Mesendoderm (in vitro differentiated cells): Measurements from ENCODE around the gene PHKG2.

Source experiments
- DNase-seq: peaks from one replicate; pipeline ENCODE4 v3.0.0; 2013
- H2AK5ac ChIP-seq: 2 replicates; pipeline ENCODE4 v1.6.1; 2013; ENCODE audit warnings: low read length, inconsistent platforms
- H2BK120ac ChIP-seq: 2 replicates; pipeline ENCODE4 v1.6.1; 2013; ENCODE audit warnings: low read depth, mild to moderate bottlenecking, low read length, moderate library complexity, mixed read lengths
- H2BK15ac ChIP-seq: replicated peaks from 2 replicates; pipeline ENCODE4 v1.6.1; 2013; ENCODE audit warnings: low read depth, mild to moderate bottlenecking, moderate library complexity
- H2BK5ac ChIP-seq: 2 replicates; pipeline ENCODE4 v1.6.1; 2013; ENCODE audit warnings: low read length, inconsistent platforms
- H3K18ac ChIP-seq: 2 replicates; pipeline ENCODE4 v1.6.1; 2013; ENCODE audit warnings: mild to moderate bottlenecking, low read length, mixed read lengths
- H3K23ac ChIP-seq: one replicate; pipeline ENCODE4 v1.6.1; 2013; ENCODE audit warnings: low read length
- H3K27ac ChIP-seq: 2 replicates; pipeline ENCODE4 v1.5.1; 2013; ENCODE audit warnings: low read depth, mild to moderate bottlenecking, inconsistent platforms, low read length, moderate library complexity
- H3K27me3 ChIP-seq: 2 replicates; pipeline ENCODE4 v1.6.1; 2013; ENCODE audit warnings: low read length, control low read depth, mild to moderate bottlenecking, inconsistent platforms; ENCODE audit not compliant: insufficient read depth, poor library complexity
- H3K36me3 ChIP-seq: 2 replicates; pipeline ENCODE4 v1.6.1; 2013; ENCODE audit warnings: low read length, inconsistent platforms; ENCODE audit not compliant: control insufficient read depth, insufficient read depth
- H3K4ac ChIP-seq: one replicate; pipeline ENCODE4 v1.6.1; 2013; ENCODE audit warnings: low read depth, mild to moderate bottlenecking, low read length, moderate library complexity
- H3K4me1 ChIP-seq: 2 replicates; pipeline ENCODE4 v1.6.1; 2013; ENCODE audit warnings: low read depth, low read length, inconsistent platforms; ENCODE audit not compliant: control insufficient read depth
- H3K4me2 ChIP-seq: 2 replicates; pipeline ENCODE4 v1.6.1; 2013; ENCODE audit warnings: low read length
- H3K4me3 ChIP-seq: 2 replicates; pipeline ENCODE4 v1.5.1; 2013; ENCODE audit warnings: mild to moderate bottlenecking, low read length
- H3K56ac ChIP-seq: one replicate; pipeline ENCODE4 v1.6.1; 2013; ENCODE audit warnings: low read length
- H3K79me1 ChIP-seq: 2 replicates; pipeline ENCODE4 v1.6.1; 2013; ENCODE audit warnings: low read length, inconsistent platforms
- H3K79me2 ChIP-seq: 2 replicates; pipeline ENCODE4 v1.6.1; 2013; ENCODE audit warnings: mild to moderate bottlenecking, low read length; ENCODE audit not compliant: control insufficient read depth, insufficient read depth
- H3K9ac ChIP-seq: 2 replicates; pipeline ENCODE4 v1.6.1; 2013; ENCODE audit warnings: low read length, inconsistent platforms
- H4K5ac ChIP-seq: one replicate; pipeline ENCODE4 v1.6.1; 2013; ENCODE audit warnings: low read length
- H4K8ac ChIP-seq: one replicate; pipeline ENCODE4 v1.6.1; 2013; ENCODE audit warnings: low read depth, mild to moderate bottlenecking, control low read depth, low read length, moderate library complexity
- WGBS: extraction: QIAGEN DNeasy Blood & Tissue Kit; methylation state at CpG from one replicate; pipeline ENCODE4 v1.1.7; 2013; ENCODE audit warnings: low lambda C conversion rate, missing lambda C conversion rate; ENCODE audit not compliant: insufficient coverage; ENCODE audit errors: extremely low coverage; 5-methylcytosine and 5-hydroxymethylcytosine counted together

PHKG2 gene

GRCh38 chr16:30771726-30772125 is 23.5 kb downstream of the PHKG2 start:
- H3K27me3 ChIP-seq = no peaks in the 10 kb centered on the region
- WGBS = no CpG with 5 or more reads among the region's 14 CpGs
- H2BK15ac ChIP-seq = no peak overlapping the region
- H3K18ac ChIP-seq = no peak overlapping the region
- H4K5ac ChIP-seq = no peak overlapping the region
- H3K23ac ChIP-seq = no peak overlapping the region
- H3K79me1 ChIP-seq = peaks cover 1% of the 10 kb centered on the region
- H3K4ac ChIP-seq = no peak overlapping the region
- H3K56ac ChIP-seq = no peak overlapping the region
- H4K8ac ChIP-seq = no peak overlapping the region
- H3K79me2 ChIP-seq = no peaks in the 10 kb centered on the region
- H3K36me3 ChIP-seq = peaks cover 24% of the 10 kb centered on the region
- no peaks in the 10 kb centered on the region for H3K4me1 ChIP-seq
- H3K9ac ChIP-seq = no peak overlapping the region
- DNase-seq = no peak
- no peak overlapping the region for H3K27ac ChIP-seq
- H2BK5ac ChIP-seq = no peak overlapping the region
- H2AK5ac ChIP-seq = no peak overlapping the region
- H2BK120ac ChIP-seq = no peak overlapping the region
- no peak overlapping the region for H3K4me2 ChIP-seq
- H3K4me3 ChIP-seq = no peak overlapping the region

DNA sequence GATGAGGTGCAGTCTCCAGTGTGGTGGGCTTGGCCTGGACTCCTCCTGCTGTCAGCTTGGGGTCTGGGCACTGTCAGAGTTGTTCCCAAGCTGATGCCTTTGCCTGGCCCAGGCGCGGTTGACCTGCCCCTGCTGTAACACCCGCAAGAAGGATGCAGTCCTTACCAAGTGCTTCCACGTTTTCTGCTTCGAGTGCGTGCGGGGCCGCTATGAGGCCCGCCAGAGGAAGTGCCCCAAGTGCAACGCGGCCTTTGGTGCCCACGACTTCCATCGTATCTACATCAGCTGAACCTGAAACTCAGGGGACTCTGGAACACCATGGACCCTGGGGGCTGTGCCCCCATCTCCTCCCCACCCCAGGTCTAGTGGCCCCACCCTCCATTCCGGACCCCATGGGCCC is 25.6 kb downstream of the PHKG2 start:
- H3K4me2 ChIP-seq = no peak overlapping the region
- no peak overlapping the region for H2BK120ac ChIP-seq
- no peak overlapping the region for H4K5ac ChIP-seq
- H3K36me3 ChIP-seq = peaks cover 17% of the 10 kb centered on the region
- no peak overlapping the region for H2BK15ac ChIP-seq
- H3K4me1 ChIP-seq = no peaks in the 10 kb centered on the region
- no peak overlapping the region for H2BK5ac ChIP-seq
- H4K8ac ChIP-seq = no peak overlapping the region
- H3K27me3 ChIP-seq = no peaks in the 10 kb centered on the region
- DNase-seq = no peak
- no peak overlapping the region for H3K4me3 ChIP-seq
- WGBS = no CpG with 5 or more reads among the region's 14 CpGs
- no peak overlapping the region for H2AK5ac ChIP-seq
- no peak overlapping the region for H3K27ac ChIP-seq
- H3K18ac ChIP-seq = no peak overlapping the region
- no peak overlapping the region for H3K9ac ChIP-seq
- no peaks in the 10 kb centered on the region for H3K79me1 ChIP-seq
- no peaks in the 10 kb centered on the region for H3K79me2 ChIP-seq
- no peak overlapping the region for H3K23ac ChIP-seq
- H3K4ac ChIP-seq = no peak overlapping the region
- no peak overlapping the region for H3K56ac ChIP-seq

DNA sequence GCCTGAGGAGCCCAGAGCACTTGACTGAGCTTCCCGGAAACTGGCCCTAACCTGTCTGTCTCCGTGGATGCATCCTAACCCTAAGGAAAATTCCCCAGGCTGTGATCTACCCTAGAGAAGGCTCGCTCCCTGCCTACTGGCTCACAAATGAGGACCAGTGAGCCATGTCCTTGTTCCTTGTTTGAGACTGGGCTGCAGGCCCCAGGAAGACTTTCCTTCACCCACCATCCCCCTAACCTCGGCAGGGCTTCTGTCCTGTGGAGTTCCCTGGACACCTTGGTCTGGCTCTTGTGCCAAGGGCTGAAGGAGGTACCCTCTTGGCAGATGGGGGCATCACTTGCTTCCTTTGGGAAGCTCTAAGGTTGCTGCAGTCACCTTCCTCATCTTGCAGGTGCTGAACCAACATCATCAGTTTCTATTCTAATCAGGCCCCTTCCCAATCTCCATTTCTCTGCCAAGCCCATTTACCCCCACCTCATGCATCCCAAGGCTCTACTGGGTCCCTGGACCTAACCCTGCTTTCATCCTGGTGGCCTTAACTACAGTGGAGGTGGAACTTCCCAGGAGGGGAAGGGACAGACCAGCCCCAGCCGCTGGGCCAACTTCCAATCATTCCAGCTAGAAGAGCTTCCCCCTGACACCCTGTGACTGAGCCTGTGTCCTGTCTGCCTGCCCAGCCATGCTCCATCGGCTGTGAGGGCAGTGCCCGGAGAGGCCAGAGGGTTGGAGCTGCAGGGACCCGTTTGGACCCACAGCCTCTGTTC is 26.3 kb downstream of the PHKG2 start:
- Histone ChIP-seq H4K5ac (no peak overlapping the region), H3K56ac (peak overlapping the region; percentile 67), H3K4me3 (no peak overlapping the region), H4K8ac (no peak overlapping the region), H3K9ac (peak overlapping the region; percentile 72), H3K4me1 (no peaks in the 10 kb centered on the region), H3K23ac (no peak overlapping the region), H3K27me3 (no peaks in the 10 kb centered on the region), H2BK15ac (no peak overlapping the region), H3K4ac (no peak overlapping the region), H3K79me1 (no peaks in the 10 kb centered on the region), H2BK5ac (no peak overlapping the region), H3K79me2 (no peaks in the 10 kb centered on the region), H3K18ac (no peak overlapping the region), H3K27ac (no peak overlapping the region), H2BK120ac (no peak overlapping the region), H3K4me2 (peak overlapping the region; percentile 39), H3K36me3 (peaks cover 14% of the 10 kb centered on the region), H2AK5ac (no peak overlapping the region)
- no CpG with 5 or more reads among the region's 8 CpGs for WGBS
- peak; percentile 18 for DNase-seq

- Histone ChIP-seq H4K5ac (no peak overlapping the region), H3K79me2 (no peaks in the 10 kb centered on the region), H3K23ac (no peak overlapping the region), H3K27ac (no peak overlapping the region), H2BK5ac (no peak overlapping the region), H3K79me1 (no peaks in the 10 kb centered on the region), H3K4me3 (no peak overlapping the region), H3K36me3 (peaks cover 15% of the 10 kb centered on the region), H3K4me2 (peak overlapping the region; percentile 39), H3K4ac (no peak overlapping the region), H3K4me1 (no peaks in the 10 kb centered on the region), H2AK5ac (no peak overlapping the region), H2BK120ac (no peak overlapping the region), H3K9ac (peak overlapping the region; percentile 72), H4K8ac (no peak overlapping the region), H3K18ac (no peak overlapping the region), H3K27me3 (no peaks in the 10 kb centered on the region), H2BK15ac (no peak overlapping the region), H3K56ac (peak overlapping the region; percentile 67)
- DNase-seq = no peak
- WGBS = no CpG with 5 or more reads among the region's 15 CpGs
Measured at GRCh38 chr16:30775131-30775391, 26.8 kb downstream of the PHKG2 start.

DNA sequence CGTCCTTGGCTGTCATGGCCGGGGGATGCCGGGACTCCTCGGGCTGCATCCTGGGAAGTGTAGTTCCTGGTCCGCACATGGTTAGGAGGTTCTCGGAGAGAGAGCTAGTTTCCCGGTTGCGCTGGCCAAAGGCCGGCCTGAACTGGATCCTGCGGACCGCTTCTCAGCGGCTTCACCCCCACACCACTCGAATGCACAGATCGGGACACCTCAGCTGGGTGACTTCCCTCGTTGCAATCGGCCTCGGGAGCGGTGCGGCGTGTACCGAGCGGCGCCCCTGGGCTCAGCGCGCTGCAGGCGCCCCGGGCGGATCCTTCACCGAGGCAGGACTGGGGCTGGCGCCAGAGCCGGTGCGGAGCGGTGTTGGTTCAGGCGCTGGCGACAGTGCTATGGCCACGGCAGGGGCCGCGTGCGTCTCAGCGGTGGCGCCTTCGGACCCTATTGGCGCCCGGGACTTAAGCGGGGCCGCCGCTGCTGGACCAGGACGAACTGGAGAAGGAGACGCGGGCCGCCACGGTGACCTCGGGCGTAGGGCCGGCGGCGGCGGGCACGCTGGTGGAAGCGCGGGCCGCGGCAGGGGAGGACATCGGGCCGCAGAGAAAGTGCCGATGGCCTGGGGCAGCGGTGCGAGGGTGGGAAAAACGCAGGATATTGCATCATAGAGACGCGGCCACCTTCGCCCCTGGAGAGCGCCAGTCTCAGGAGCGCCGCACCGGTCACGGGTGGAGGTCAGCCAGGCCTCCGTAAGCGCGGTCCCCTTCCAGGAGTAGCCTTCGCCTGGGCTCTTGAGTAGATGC is 27.4 kb downstream of the PHKG2 start:
- Histone ChIP-seq H3K27me3 (no peaks in the 10 kb centered on the region), H3K4ac (peak overlapping the region; percentile 94), H3K4me2 (peak overlapping the region; percentile 59), H3K4me3 (peak overlapping the region; percentile 52), H3K79me2 (no peaks in the 10 kb centered on the region), H3K23ac (peak overlapping the region; percentile 83), H2BK5ac (peak overlapping the region; percentile 79), H4K8ac (no peak overlapping the region), H2BK120ac (no peak overlapping the region), H3K9ac (peak overlapping the region; percentile 86), H3K27ac (peak overlapping the region; percentile 84), H3K4me1 (no peaks in the 10 kb centered on the region), H3K56ac (peak overlapping the region; percentile 93), H3K18ac (peak overlapping the region; percentile 5), H2BK15ac (no peak overlapping the region), H2AK5ac (no peak overlapping the region), H4K5ac (no peak overlapping the region), H3K36me3 (peaks cover 14% of the 10 kb centered on the region), H3K79me1 (no peaks in the 10 kb centered on the region)
- peak; percentile 96 for DNase-seq
- no CpG with 5 or more reads among the region's 81 CpGs for WGBS
